Naive thymus-derived CD4-positive, alpha-beta T cell (primary cell): ENCODE data around the gene CDYL2. TPM values are rescaled to one million over a fixed set of nuclear protein-coding genes. Genes with fewer than 3 reads are reported as not detected.

Experiments used
- ATAC-seq: fragments of 150-1000 bp; cut with Tn5 transposase; 2 replicates; pipeline ENCODE4 v1.10.0; 2021; ENCODE audit warnings: mild to moderate bottlenecking, moderate library complexity
- CTCF ChIA-PET: fragments of 350-600 bp; sonication (Branson Sonifier 250); formaldehyde crosslinking; loops from one replicate; lab custom pipeline; 2021; ENCODE audit warnings: antibody characterized with exemption; lab: Charles Lee
- POLR2A ChIA-PET: fragments of 350-600 bp; sonication (Branson Sonifier 250); formaldehyde crosslinking; loops from one replicate; lab custom pipeline; 2021; ENCODE audit warnings: antibody characterized with exemption, inconsistent platforms; lab: Charles Lee
- DNase-seq, 9 donors: peaks; one replicate each; pipeline versions ENCODE4 v3.0.0 to v3.0.0-alpha.2; 2020 to 2022; ENCODE audit warnings: mixed read lengths in 1 of 9
- H3K27ac ChIP-seq: one replicate; pipeline ENCODE4 v1.7.0; 2013; ENCODE audit warnings: mild to moderate bottlenecking, low read depth, low read length, moderate library complexity
- H3K27me3 ChIP-seq, 2 donors: one replicate each; pipeline ENCODE4 v1.7.0; 2013; ENCODE audit warnings: low read length in 2 of 2, mild to moderate bottlenecking in 2 of 2, moderate library complexity in 2 of 2; ENCODE audit not compliant: control insufficient read depth in 2 of 2, insufficient read depth in 2 of 2
- H3K36me3 ChIP-seq, 3 experiments: 1 replicate in 2 of 3; 2 replicates in 1 of 3; pipeline ENCODE4 v1.7.0; 2013; ENCODE audit warnings: low read length in 3 of 3, mild to moderate bottlenecking in 3 of 3, moderate library complexity in 1 of 3; ENCODE audit not compliant: insufficient read depth in 3 of 3, control insufficient read depth in 2 of 3
- H3K4me1 ChIP-seq, 2 donors: one replicate each; pipeline ENCODE4 v1.7.0; 2013; ENCODE audit warnings: low read length in 2 of 2, mild to moderate bottlenecking in 2 of 2, moderate library complexity in 1 of 2; ENCODE audit not compliant: control insufficient read depth in 2 of 2, insufficient read depth in 2 of 2
- H3K4me3 ChIP-seq: 2 replicates; pipeline ENCODE4 v1.7.0; 2013; ENCODE audit warnings: mild to moderate bottlenecking, low read length
- H3K9me3 ChIP-seq, 3 experiments: 1 replicate in 2 of 3; 2 replicates in 1 of 3; pipeline ENCODE4 v1.7.0; 2013; ENCODE audit warnings: low read length in 3 of 3; ENCODE audit not compliant: control insufficient read depth in 2 of 3
- H3K27ac Mint-ChIP-seq, 9 donors: one replicate each; pipeline ENCODE4 v1.8.0; 2020 to 2022; ENCODE audit warnings: mixed read lengths in 9 of 9, mild to moderate bottlenecking in 8 of 9, moderate library complexity in 5 of 9, inconsistent platforms in 2 of 9
- H3K27me3 Mint-ChIP-seq, 5 donors: one replicate each; pipeline ENCODE4 v1.8.0; 2021 to 2022; ENCODE audit warnings: mixed read lengths in 5 of 5, mild to moderate bottlenecking in 1 of 5
- H3K36me3 Mint-ChIP-seq, 5 donors: one replicate each; pipeline ENCODE4 v1.8.0; 2020 to 2022; ENCODE audit warnings: mixed read lengths in 5 of 5, mild to moderate bottlenecking in 3 of 5, inconsistent platforms in 1 of 5
- H3K4me1 Mint-ChIP-seq, 7 donors: one replicate each; pipeline ENCODE4 v1.8.0; 2020 to 2022; ENCODE audit warnings: mixed read lengths in 7 of 7, mild to moderate bottlenecking in 3 of 7, inconsistent platforms in 1 of 7
- H3K4me3 Mint-ChIP-seq, 10 donors: one replicate each; pipeline ENCODE4 v1.8.0; 2020 to 2022; ENCODE audit warnings: mild to moderate bottlenecking in 10 of 10, mixed read lengths in 10 of 10, moderate library complexity in 6 of 10, inconsistent platforms in 2 of 10
- H3K9me3 Mint-ChIP-seq, 11 donors: one replicate each; pipeline ENCODE4 v1.8.0; 2020 to 2022; ENCODE audit warnings: mixed read lengths in 11 of 11, mild to moderate bottlenecking in 4 of 11, inconsistent platforms in 1 of 11, moderate library complexity in 1 of 11
- intact Hi-C, 2 donors: fragments of 100-400 bp; cut with micrococcal nuclease; formaldehyde crosslinking; loops; one replicate each; pipeline ENCODE4 v1.15.1; 2023
- polyA plus RNA-seq, 2 donors: library from polyadenylated mRNA; unstranded; fragments of 300-500 nt; fragmentation: Illumina TruSeq; gene quantifications; one replicate each; pipeline ENCODE4 v1.2.3, GENCODE V29; 2021
- total RNA-seq, 6 experiments: library from RNA in 5 of 6; stranded (reverse) in 5 of 6; gene quantifications; 1 replicate in 5 of 6; 2 replicates in 1 of 6; pipeline ENCODE4 v1.2.3 and lab custom pipeline; 2021 to 2026

The CDYL2 gene
- total and polyA plus RNA-seq, 7 experiments from 2014 or later, result 0.61 to 71.3 (median 21.0) TPM

DNA sequence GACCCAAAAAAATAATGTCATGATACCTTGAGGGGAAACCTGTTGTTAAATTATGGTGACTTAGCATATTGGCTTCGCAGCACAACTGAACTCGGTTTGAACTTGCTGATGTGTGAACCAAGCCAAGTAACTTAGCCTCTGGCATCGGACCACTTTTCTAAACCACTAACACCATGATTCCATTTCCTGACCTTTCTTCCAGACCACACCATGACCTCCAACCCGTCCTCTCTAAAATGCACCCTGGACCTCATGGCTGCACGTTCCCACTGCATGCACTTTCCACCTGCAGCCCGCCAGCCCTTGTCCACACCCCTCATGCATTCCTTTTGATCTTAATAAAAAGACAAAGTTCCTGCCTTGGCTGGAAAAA lies 234.3 kb downstream of the CDYL2 start:
- DNase-seq, result no peak
- ChIA-PET CTCF (no interaction called here), POLR2A (no interaction called here)
- Mint-ChIP-seq H3K36me3 (peaks cover 0 to 32% (median 6%) of the 10 kb centered on the region in 5 donors), H3K27ac (peak overlapping the region in 5 of 9 donors; percentile 3 to 86 (median 32)), H3K4me3 (peak overlapping the region in 4 of 10 donors; percentile 2 to 65 (median 12)), H3K27me3 (peaks cover 0 to 9% (median 0%) of the 10 kb centered on the region in 5 donors), H3K9me3 (peaks cover 0 to 21% (median 3%) of the 10 kb centered on the region in 11 donors), H3K4me1 (peaks cover 11 to 46% (median 23%) of the 10 kb centered on the region in 7 donors)
- ATAC-seq, result no peak
- no peak overlapping the region for H3K27ac ChIP-seq
- H3K4me3 ChIP-seq, result no peak overlapping the region
- H3K4me1 ChIP-seq, result peaks cover 0 to 15% of the 10 kb centered on the region in 2 donors
- H3K9me3 ChIP-seq, result peaks cover 0 to 5% (median 0%) of the 10 kb centered on the region in 3 experiments
- no peaks in the 10 kb centered on the region for H3K36me3 ChIP-seq
- intact Hi-C loops, result no loop called here
- H3K27me3 ChIP-seq, result no peaks in the 10 kb centered on the region

DNA sequence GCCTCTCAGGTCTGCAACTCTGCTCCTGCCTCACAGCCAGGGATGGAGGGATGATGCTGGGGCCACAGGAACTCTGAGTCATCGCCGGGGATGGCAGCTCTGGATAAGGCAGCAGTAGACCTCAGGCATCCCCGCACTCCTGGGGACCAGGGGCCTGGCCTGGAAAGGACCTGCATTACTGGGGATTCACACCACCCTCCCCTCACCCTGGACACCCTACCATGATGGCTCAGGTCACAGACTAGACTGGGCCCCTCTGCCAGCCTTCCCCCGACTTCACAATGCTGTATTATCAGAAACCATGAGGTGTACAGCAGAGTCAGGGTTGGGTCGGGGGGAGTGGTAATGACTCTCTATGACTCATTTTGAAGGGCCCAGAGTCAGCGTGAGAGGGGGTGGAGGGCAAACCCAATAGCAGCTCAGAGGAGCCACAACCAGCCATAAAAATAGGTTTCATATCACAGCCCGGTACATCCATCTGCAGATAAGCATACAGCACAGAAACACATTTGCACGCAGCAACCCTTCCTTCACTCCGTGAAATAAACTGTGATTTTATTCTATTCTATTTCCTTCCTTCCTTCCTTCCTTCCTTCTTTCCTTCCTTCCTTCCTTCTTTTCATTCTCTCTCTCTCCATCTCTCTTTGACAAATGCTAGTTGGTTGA lies 234.8 kb downstream of the CDYL2 start:
- POLR2A ChIA-PET, result no interaction called here
- H3K27ac ChIP-seq, result no peak overlapping the region
- DNase-seq, result peak in 2 of 9 donors; percentile 24 to 74
- Mint-ChIP-seq H3K27me3 (peaks cover 0 to 9% (median 0%) of the 10 kb centered on the region in 5 donors), H3K4me3 (peak overlapping the region in 4 of 10 donors; percentile 2 to 65 (median 12)), H3K4me1 (peaks cover 16 to 51% (median 28%) of the 10 kb centered on the region in 7 donors), H3K36me3 (peaks cover 0 to 32% (median 6%) of the 10 kb centered on the region in 5 donors), H3K9me3 (peaks cover 0 to 21% (median 3%) of the 10 kb centered on the region in 11 donors), H3K27ac (peak overlapping the region in 5 of 9 donors; percentile 3 to 86 (median 38))
- peaks cover 0 to 5% (median 0%) of the 10 kb centered on the region in 3 experiments for H3K9me3 ChIP-seq
- CTCF ChIA-PET, result no interaction called here
- peak; percentile 78 for ATAC-seq
- H3K4me1 ChIP-seq, result peaks cover 5 to 19% of the 10 kb centered on the region in 2 donors
- no peaks in the 10 kb centered on the region for H3K36me3 ChIP-seq
- no peak overlapping the region for H3K4me3 ChIP-seq
- H3K27me3 ChIP-seq, result no peaks in the 10 kb centered on the region
- intact Hi-C loops, result loop anchor here (1.0 kb wide), 3 partner anchors 11 to 28 kb away; no protein-coding TSS in a partner anchor

DNA sequence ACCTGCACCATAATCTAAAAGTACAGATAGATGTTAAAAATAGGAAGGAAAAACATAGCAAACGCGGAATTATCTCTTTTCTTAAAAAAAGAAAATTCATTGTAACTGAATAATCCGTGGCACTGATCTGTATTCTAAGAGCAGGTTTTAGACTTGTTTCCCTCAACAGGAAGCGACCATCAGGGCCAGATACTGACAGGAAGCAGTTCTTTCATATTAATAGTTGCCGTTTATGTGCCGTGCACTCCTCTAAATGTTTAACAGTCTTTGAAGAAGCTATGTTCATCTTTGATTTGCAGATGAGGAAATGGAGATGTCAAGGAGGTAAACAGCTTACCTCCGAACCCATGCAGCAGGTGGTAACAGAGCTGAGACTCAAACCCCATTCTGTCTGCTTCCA lies 240.0 kb downstream of the CDYL2 start:
- intact Hi-C loops, result loop anchor here in 1 of 2 donors (1.0 kb wide), 1 partner anchor 24 kb away; the partner anchor contains the start of gene DYNLRB2
- Histone ChIP-seq H3K27me3 (no peaks in the 10 kb centered on the region), H3K36me3 (no peaks in the 10 kb centered on the region), H3K4me1 (peaks cover 14 to 17% of the 10 kb centered on the region in 2 donors), H3K27ac (peak overlapping the region; percentile 11), H3K4me3 (no peak overlapping the region), H3K9me3 (no peaks in the 10 kb centered on the region)
- ATAC-seq (peak; percentile 38), DNase-seq (peak in 6 of 9 donors; percentile 5 to 44 (median 33))
- CTCF ChIA-PET, result interaction anchor here (0.6 to 1.0 kb wide), 3 partner anchors 16 to 86 kb away, joined by 3 to 4 read pairs (median 3); no protein-coding TSS in a partner anchor
- Mint-ChIP-seq H3K36me3 (peaks cover 0 to 18% (median 0%) of the 10 kb centered on the region in 5 donors), H3K4me1 (peaks cover 17 to 41% (median 25%) of the 10 kb centered on the region in 7 donors), H3K27ac (peak overlapping the region in 8 of 9 donors; percentile 60 to 92 (median 83)), H3K27me3 (peaks cover 0 to 9% (median 0%) of the 10 kb centered on the region in 5 donors), H3K4me3 (peak overlapping the region in 9 of 10 donors; percentile 31 to 74 (median 61)), H3K9me3 (peaks cover 0 to 8% (median 0%) of the 10 kb centered on the region in 11 donors)
- POLR2A ChIA-PET, result interaction anchor here (0.8 to 2.6 kb wide), 4 partner anchors 12 to 23 kb away, joined by 3 to 10 read pairs (median 4); partner anchors contain the start of gene DYNLRB2

DNA sequence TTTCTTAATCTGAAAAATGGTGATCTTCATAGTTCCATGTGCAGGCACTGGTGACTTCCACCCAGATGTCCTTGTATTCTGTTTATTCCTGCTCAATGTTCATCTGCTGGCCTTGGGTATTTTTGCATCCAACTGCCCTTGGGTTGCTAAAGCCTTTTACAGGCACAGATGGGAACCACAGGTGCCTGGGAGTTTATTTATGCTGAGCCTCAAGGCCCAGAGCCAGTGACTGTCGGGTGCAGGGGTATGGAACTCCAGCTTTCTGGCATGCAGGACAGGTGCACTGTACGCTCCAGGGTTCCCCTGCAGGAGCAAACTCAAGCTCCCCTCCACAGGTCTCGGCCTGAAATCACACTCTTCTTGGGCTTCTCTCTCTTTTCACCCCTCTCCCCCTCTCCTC lies 241.3 kb downstream of the CDYL2 start:
- no peak for DNase-seq
- H3K27ac ChIP-seq, result no peak overlapping the region
- Mint-ChIP-seq H3K9me3 (peaks cover 0 to 8% (median 0%) of the 10 kb centered on the region in 11 donors), H3K27ac (peak overlapping the region in 1 of 9 donors; percentile 25), H3K27me3 (peaks cover 0 to 5% (median 0%) of the 10 kb centered on the region in 5 donors), H3K36me3 (peaks cover 0 to 15% (median 0%) of the 10 kb centered on the region in 5 donors), H3K4me3 (peak overlapping the region in 1 of 10 donors; percentile 15), H3K4me1 (peaks cover 13 to 33% (median 21%) of the 10 kb centered on the region in 7 donors)
- H3K4me3 ChIP-seq, result no peak overlapping the region
- ATAC-seq, result no peak
- ChIA-PET POLR2A (no interaction called here), CTCF (interaction anchor here (0.7 kb wide), 1 partner anchor 20 kb away, joined by 4 read pairs; no protein-coding TSS in a partner anchor)
- H3K9me3 ChIP-seq, result no peaks in the 10 kb centered on the region
- intact Hi-C loops, result no loop called here
- no peaks in the 10 kb centered on the region for H3K27me3 ChIP-seq
- H3K4me1 ChIP-seq, result peaks cover 10 to 14% of the 10 kb centered on the region in 2 donors
- H3K36me3 ChIP-seq, result no peaks in the 10 kb centered on the region

DNA sequence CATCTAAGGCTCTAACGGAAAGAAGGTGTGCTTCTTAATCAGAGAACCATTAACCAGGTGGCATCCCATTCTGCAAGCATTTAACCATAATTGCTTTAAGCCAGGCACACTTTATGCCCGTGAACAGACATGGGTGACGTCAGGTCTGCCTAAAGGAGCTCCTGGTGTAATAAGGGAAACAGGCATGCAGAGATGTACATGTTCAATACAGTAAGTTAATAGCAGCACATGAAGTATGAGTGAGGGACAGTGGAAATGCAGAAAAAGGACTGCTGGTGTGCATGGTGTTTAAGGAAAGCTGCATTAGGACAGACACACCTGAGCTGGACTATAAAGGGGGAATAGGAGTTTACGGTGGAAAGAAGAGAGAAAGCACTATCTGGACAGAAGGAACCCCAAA lies 245.0 kb downstream of the CDYL2 start:
- Mint-ChIP-seq H3K27me3 (peaks cover 0 to 4% (median 0%) of the 10 kb centered on the region in 5 donors), H3K27ac (no peak overlapping the region), H3K9me3 (no peaks in the 10 kb centered on the region), H3K4me3 (no peak overlapping the region), H3K4me1 (peaks cover 5 to 20% (median 16%) of the 10 kb centered on the region in 7 donors), H3K36me3 (no peaks in the 10 kb centered on the region)
- Histone ChIP-seq H3K27me3 (no peaks in the 10 kb centered on the region), H3K36me3 (no peaks in the 10 kb centered on the region), H3K9me3 (no peaks in the 10 kb centered on the region), H3K4me1 (peaks cover 4 to 9% of the 10 kb centered on the region in 2 donors), H3K27ac (no peak overlapping the region), H3K4me3 (no peak overlapping the region)
- ChIA-PET POLR2A (interaction anchor here (1.3 kb wide), 1 partner anchor 253 kb away, joined by 3 read pairs; no protein-coding TSS in a partner anchor), CTCF (no interaction called here)
- DNase-seq, result no peak
- intact Hi-C loops, result no loop called here
- no peak for ATAC-seq

DNA sequence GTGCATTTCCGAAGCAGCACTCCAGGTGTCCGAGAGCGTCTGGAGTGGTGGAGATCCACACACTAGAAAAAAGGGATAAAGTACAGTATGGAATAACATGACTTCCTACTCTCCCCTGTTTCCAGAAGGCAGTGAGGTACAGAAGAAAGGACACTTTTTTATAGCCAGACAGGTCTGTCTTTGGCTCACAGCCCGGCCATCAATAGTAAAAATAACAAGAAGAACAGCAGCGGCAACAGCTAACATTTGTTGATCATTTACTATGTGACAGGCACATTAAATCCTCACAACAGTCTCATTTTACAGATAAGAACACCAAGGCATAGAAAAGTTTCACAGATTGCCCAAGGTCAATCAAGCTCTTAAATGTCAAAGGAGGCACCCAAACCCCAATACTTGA lies 247.4 kb downstream of the CDYL2 start:
- Histone ChIP-seq H3K27me3 (no peaks in the 10 kb centered on the region), H3K9me3 (no peaks in the 10 kb centered on the region), H3K36me3 (no peaks in the 10 kb centered on the region), H3K4me3 (no peak overlapping the region), H3K4me1 (peaks cover 8 to 9% of the 10 kb centered on the region in 2 donors), H3K27ac (no peak overlapping the region)
- ChIA-PET POLR2A (no interaction called here), CTCF (no interaction called here)
- intact Hi-C loops, result no loop called here
- Mint-ChIP-seq H3K36me3 (peaks cover 0 to 1% (median 0%) of the 10 kb centered on the region in 5 donors), H3K4me1 (peaks cover 3 to 23% (median 12%) of the 10 kb centered on the region in 7 donors), H3K4me3 (no peak overlapping the region), H3K27me3 (peaks cover 0 to 7% (median 0%) of the 10 kb centered on the region in 5 donors), H3K9me3 (no peaks in the 10 kb centered on the region), H3K27ac (no peak overlapping the region)
- DNase-seq (no peak), ATAC-seq (no peak)
